KBM-7 (cell line): ENCODE data around the gene PANK4.
"Not testable (repeated sequence)": the region's sequence is repeated elsewhere in the genome, so short reads cannot be mapped to it uniquely, and the experiment has no call there.

Experiments
- DNase-seq: peaks from one replicate; pipeline ENCODE4 v3.0.0-alpha.2; 2015
- in situ Hi-C: fragments of 300-500 bp; cut with MboI; formaldehyde crosslinking; loops from 2 replicates; pipeline ENCODE4 v1.14.3; 2020; ENCODE audit warnings: low sequenced_read_pairs, low pct_unique_long_range_greater_than_20kb, mixed read lengths

The PANK4 gene

DNA sequence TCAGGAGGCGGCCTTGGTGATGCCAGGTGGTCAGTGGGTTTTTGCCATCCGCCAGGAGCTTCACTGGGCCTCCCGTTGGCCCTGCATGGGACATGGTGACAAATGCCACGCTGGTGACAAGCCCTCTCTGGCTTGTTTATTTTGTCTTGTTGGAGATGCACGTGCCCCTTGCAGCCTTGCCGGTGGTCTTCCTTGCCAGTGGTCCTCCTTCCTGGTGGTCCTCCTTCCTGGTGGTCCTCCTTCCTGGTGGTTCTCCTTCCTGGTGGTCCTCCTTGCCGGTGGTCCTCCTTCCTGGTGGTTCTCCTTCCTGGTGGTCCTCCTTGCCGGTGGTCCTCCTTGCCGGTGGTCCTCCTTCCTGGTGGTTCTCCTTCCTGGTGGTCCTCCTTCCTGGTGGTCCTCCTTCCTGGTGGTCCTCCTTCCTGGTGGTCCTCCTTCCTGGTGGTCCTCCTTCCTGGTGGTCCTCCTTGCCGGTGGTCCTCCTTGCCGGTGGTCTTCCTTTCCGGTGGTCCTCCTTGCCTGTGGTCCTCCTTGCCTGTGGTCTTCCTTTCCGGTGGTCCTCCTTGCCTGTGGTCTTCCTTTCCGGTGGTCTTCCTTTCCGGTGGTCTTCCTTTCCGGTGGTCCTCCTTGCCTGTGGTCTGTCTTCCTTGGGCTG lies 67.2 kb downstream of the PANK4 start:
- DNase-seq: not testable (repeated sequence)
- in situ Hi-C loops: loop anchor here (25.0 kb wide), 1 partner anchor 328 kb away; no protein-coding TSS in a partner anchor

GRCh38 chr1:2458687-2459086 lies 67.7 kb downstream of the PANK4 start:
- DNase-seq: no peak

More at GRCh38 chr1:2458687-2459086, 67.7 kb downstream of the PANK4 start:
- in situ Hi-C loops: loop anchor here (25.0 kb wide), 1 partner anchor 329 kb away; no protein-coding TSS in a partner anchor
